CD4-positive, alpha-beta memory T cell (primary cell): ENCODE results near the gene COL23A1. TPM values are rescaled to one million over a fixed set of nuclear protein-coding genes. Genes with fewer than 3 reads are reported as not detected.
A peak's percentile ranks its signal among the peaks of the same experiment; 100 is the strongest.

ENCODE experiments used
- CTCF ChIA-PET: fragments of 350-600 bp; sonication (Branson Sonifier 250); formaldehyde crosslinking; loops from one replicate; lab custom pipeline; 2021; ENCODE audit warnings: inconsistent platforms; ENCODE audit not compliant: partially characterized antibody; lab: Charles Lee
- POLR2A ChIA-PET: fragments of 350-600 bp; sonication (Branson Sonifier 250); formaldehyde crosslinking; loops from one replicate; lab custom pipeline; 2021; ENCODE audit not compliant: partially characterized antibody; lab: Charles Lee
- DNase-seq, 5 donors: peaks; one replicate each; pipeline versions ENCODE4 v3.0.0 to v3.0.0-alpha.2; 2020 to 2022; ENCODE audit warnings: mixed read lengths in 1 of 5
- H3K27ac ChIP-seq: one replicate; pipeline ENCODE4 v1.7.0; 2013; ENCODE audit warnings: low read depth, low read length
- H3K27me3 ChIP-seq: 2 replicates; pipeline ENCODE4 v1.7.0; 2013; ENCODE audit warnings: mild to moderate bottlenecking, low read length, moderate library complexity; ENCODE audit not compliant: insufficient read depth
- H3K36me3 ChIP-seq: 2 replicates; pipeline ENCODE4 v1.7.0; 2013; ENCODE audit warnings: mild to moderate bottlenecking, low read length, moderate library complexity; ENCODE audit not compliant: insufficient read depth
- H3K4me1 ChIP-seq: 2 replicates; pipeline ENCODE4 v1.7.0; 2013; ENCODE audit warnings: mild to moderate bottlenecking, low read length, moderate library complexity; ENCODE audit not compliant: insufficient read depth
- H3K4me3 ChIP-seq, 2 donors: one replicate each; pipeline ENCODE4 v1.7.0; 2013; ENCODE audit warnings: low read length in 2 of 2, mild to moderate bottlenecking in 1 of 2
- H3K9me3 ChIP-seq, 2 donors: one replicate each; pipeline ENCODE4 v1.7.0; 2013; ENCODE audit warnings: low read length in 2 of 2, control low read depth in 1 of 2; ENCODE audit not compliant: control insufficient read depth in 1 of 2
- H3K27ac Mint-ChIP-seq, 7 donors: one replicate each; pipeline ENCODE4 v1.8.0; 2020 to 2021; ENCODE audit warnings: mixed read lengths in 7 of 7, mild to moderate bottlenecking in 6 of 7, inconsistent platforms in 3 of 7, moderate library complexity in 3 of 7
- H3K27me3 Mint-ChIP-seq, 2 donors: one replicate each; pipeline ENCODE4 v1.8.0; 2020 to 2021; ENCODE audit warnings: mixed read lengths in 2 of 2
- H3K36me3 Mint-ChIP-seq, 2 donors: one replicate each; pipeline ENCODE4 v1.8.0; 2020 to 2021; ENCODE audit warnings: mixed read lengths in 2 of 2, inconsistent platforms in 1 of 2, mild to moderate bottlenecking in 1 of 2
- H3K4me1 Mint-ChIP-seq, 4 donors: one replicate each; pipeline ENCODE4 v1.8.0; 2020 to 2021; ENCODE audit warnings: mixed read lengths in 4 of 4, mild to moderate bottlenecking in 1 of 4
- H3K4me3 Mint-ChIP-seq, 8 donors: one replicate each; pipeline ENCODE4 v1.8.0; 2020 to 2021; ENCODE audit warnings: mixed read lengths in 8 of 8, mild to moderate bottlenecking in 7 of 8, moderate library complexity in 6 of 8, inconsistent platforms in 3 of 8
- H3K9me3 Mint-ChIP-seq, 8 donors: one replicate each; pipeline ENCODE4 v1.8.0; 2020 to 2021; ENCODE audit warnings: mixed read lengths in 8 of 8, mild to moderate bottlenecking in 5 of 8, inconsistent platforms in 3 of 8, moderate library complexity in 1 of 8
- intact Hi-C: fragments of 100-400 bp; cut with micrococcal nuclease; formaldehyde crosslinking; loops from one replicate; pipeline ENCODE4 v1.15.1; 2023
- polyA plus RNA-seq, 2 donors: library from polyadenylated mRNA; unstranded; fragments of 300-500 nt; fragmentation: Illumina TruSeq; gene quantifications; one replicate each; pipeline ENCODE4 v1.2.3, GENCODE V29; 2021
- total RNA-seq, 2 experiments: library from RNA; stranded (reverse); gene quantifications; one replicate each; pipeline ENCODE4 v1.2.3, GENCODE V29; 2021

Gene COL23A1
- total and polyA plus RNA-seq, 4 experiments from 2014 or later: 0.17 to 0.25 TPM; not detected in 2

- CTCF ChIA-PET: no interaction called here
- peak overlapping the region in 3 of 7 donors; percentile 5 to 88 (median 38) for H3K27ac Mint-ChIP-seq
- no peak for DNase-seq
- POLR2A ChIA-PET: no interaction called here
- H3K4me1 Mint-ChIP-seq: peaks cover 23 to 41% (median 32%) of the 10 kb centered on the region in 4 donors
- Histone ChIP-seq H3K9me3 (no peaks in the 10 kb centered on the region), H3K27me3 (no peaks in the 10 kb centered on the region), H3K4me3 (no peak overlapping the region), H3K4me1 (peaks cover 37% of the 10 kb centered on the region), H3K27ac (no peak overlapping the region), H3K36me3 (peaks cover 85% of the 10 kb centered on the region)
- no peaks in the 10 kb centered on the region for H3K27me3 Mint-ChIP-seq
- H3K4me3 Mint-ChIP-seq: no peak overlapping the region
- peaks cover 39 to 95% of the 10 kb centered on the region in 2 donors for H3K36me3 Mint-ChIP-seq
- H3K9me3 Mint-ChIP-seq: no peaks in the 10 kb centered on the region
- intact Hi-C loops: no loop called here
Measured at GRCh38 chr5:178210073-178210535, 380.1 kb downstream of the COL23A1 start.

DNA sequence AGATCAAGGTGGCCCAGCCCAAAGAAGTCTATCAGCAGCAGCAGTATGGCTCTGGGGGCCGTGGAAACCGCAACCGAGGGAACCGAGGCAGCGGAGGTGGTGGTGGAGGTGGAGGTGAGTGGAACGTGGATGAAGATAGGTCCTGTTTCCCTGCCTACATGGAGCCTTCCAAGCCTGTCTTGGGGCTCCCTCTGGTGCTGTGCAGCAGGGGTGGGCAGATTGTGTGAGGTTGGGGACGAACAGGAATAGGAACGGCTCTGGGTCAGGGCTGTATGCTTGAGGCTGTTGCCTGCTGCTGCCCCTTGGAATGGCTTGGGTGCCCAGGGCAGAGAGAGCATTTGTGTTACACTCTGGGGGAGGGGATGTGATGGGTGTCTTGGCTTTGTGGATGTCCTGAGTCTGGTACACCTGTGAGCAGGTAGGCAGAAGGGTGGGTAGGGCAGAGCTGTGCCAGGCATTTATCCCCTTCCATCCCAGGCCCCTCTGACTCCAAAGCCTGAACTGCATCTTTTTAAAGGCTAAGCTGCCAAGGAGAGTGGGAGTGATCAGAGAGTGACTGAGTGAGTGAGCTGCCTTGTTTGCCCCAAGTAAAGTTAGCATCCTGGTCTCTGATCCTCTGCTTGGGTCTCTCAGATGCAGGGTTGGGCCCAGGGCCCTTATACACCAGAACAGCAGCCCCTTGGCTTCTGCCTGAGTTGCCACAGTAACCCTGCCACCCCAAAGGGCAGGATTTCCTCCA is 380.7 kb downstream of the COL23A1 start:
- ChIA-PET POLR2A (no interaction called here), CTCF (no interaction called here)
- H3K27ac Mint-ChIP-seq: peak overlapping the region in 4 of 7 donors; percentile 22 to 88 (median 53)
- Histone ChIP-seq H3K27ac (no peak overlapping the region), H3K36me3 (peaks cover 79% of the 10 kb centered on the region), H3K4me1 (peaks cover 37% of the 10 kb centered on the region), H3K9me3 (no peaks in the 10 kb centered on the region), H3K27me3 (no peaks in the 10 kb centered on the region), H3K4me3 (no peak overlapping the region)
- peaks cover 20 to 41% (median 31%) of the 10 kb centered on the region in 4 donors for H3K4me1 Mint-ChIP-seq
- H3K27me3 Mint-ChIP-seq: no peaks in the 10 kb centered on the region
- no peaks in the 10 kb centered on the region for H3K9me3 Mint-ChIP-seq
- intact Hi-C loops: no loop called here
- H3K36me3 Mint-ChIP-seq: peaks cover 39 to 90% of the 10 kb centered on the region in 2 donors
- no peak for DNase-seq
- H3K4me3 Mint-ChIP-seq: no peak overlapping the region

DNA sequence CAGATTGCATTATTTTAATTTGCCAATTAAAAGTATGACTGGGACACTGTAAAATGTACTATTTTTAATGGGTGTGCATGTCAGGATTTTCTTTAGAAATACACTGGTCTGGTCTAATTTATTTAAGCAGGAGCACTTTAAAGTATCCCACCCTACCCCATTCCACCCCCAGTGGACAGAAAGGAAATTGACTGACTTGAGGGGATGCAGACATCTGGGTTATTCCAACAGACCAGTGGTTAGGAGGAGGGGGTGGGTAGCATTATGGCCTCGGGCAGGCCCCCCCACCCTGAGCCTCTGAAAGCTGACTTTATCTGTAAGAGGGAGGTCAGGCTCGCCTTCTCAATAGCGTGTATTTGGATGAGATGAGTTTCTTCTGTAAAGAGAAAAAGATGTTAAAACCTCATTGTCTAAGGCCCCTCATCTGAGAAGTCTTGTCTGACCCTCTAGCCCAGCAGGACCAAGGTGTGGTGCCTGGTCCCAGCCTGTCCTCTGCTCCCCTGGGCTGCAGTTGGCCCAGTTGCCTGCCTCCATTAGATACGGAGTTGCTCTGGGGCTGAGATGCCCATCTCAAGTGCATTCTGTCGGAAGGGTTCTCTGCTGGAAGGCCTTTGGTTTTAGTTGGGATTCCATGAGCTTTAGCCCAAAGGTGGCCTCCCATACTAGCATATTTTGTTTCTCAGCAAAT is 381.5 kb downstream of the COL23A1 start:
- Mint-ChIP-seq H3K4me1 (peaks cover 17 to 47% (median 31%) of the 10 kb centered on the region in 4 donors), H3K4me3 (no peak overlapping the region), H3K9me3 (peaks cover 0 to 4% (median 0%) of the 10 kb centered on the region in 8 donors), H3K36me3 (peaks cover 38 to 86% of the 10 kb centered on the region in 2 donors), H3K27me3 (peaks cover 2% of the 10 kb centered on the region in 2 donors), H3K27ac (peak overlapping the region in 5 of 7 donors; percentile 22 to 88 (median 56))
- no peaks in the 10 kb centered on the region for H3K9me3 ChIP-seq
- H3K36me3 ChIP-seq: peaks cover 72% of the 10 kb centered on the region
- DNase-seq: no peak
- no peaks in the 10 kb centered on the region for H3K27me3 ChIP-seq
- no peak overlapping the region for H3K27ac ChIP-seq
- peaks cover 37% of the 10 kb centered on the region for H3K4me1 ChIP-seq
- POLR2A ChIA-PET: interaction anchor here (1.0 kb wide), 1 partner anchor 20 kb away, joined by 3 read pairs; no protein-coding TSS in a partner anchor
- H3K4me3 ChIP-seq: no peak overlapping the region
- intact Hi-C loops: no loop called here
- CTCF ChIA-PET: no interaction called here

- intact Hi-C loops: no loop called here
- peaks cover 37% of the 10 kb centered on the region for H3K4me1 ChIP-seq
- Mint-ChIP-seq H3K27ac (peak overlapping the region in 5 of 7 donors; percentile 19 to 88 (median 68)), H3K4me3 (peak overlapping the region in 3 of 8 donors; percentile 9 to 46 (median 36)), H3K36me3 (peaks cover 34 to 78% of the 10 kb centered on the region in 2 donors), H3K27me3 (peaks cover 2% of the 10 kb centered on the region in 2 donors), H3K4me1 (peaks cover 17 to 47% (median 31%) of the 10 kb centered on the region in 4 donors), H3K9me3 (peaks cover 0 to 5% (median 0%) of the 10 kb centered on the region in 8 donors)
- peaks cover 64% of the 10 kb centered on the region for H3K36me3 ChIP-seq
- no peaks in the 10 kb centered on the region for H3K9me3 ChIP-seq
- ChIA-PET CTCF (no interaction called here), POLR2A (interaction anchor here (4.6 kb wide), 1 partner anchor 22 kb away, joined by 72 read pairs; the partner anchor contains the start of gene PHYKPL)
- no peak for DNase-seq
- no peak overlapping the region for H3K4me3 ChIP-seq
- no peak overlapping the region for H3K27ac ChIP-seq
- no peaks in the 10 kb centered on the region for H3K27me3 ChIP-seq
Measured at GRCh38 chr5:178207917-178208280, 382.3 kb downstream of the COL23A1 start.

- Mint-ChIP-seq H3K27ac (peak overlapping the region; percentile 4 to 92 (median 62)), H3K4me1 (peaks cover 17 to 47% (median 31%) of the 10 kb centered on the region in 4 donors), H3K9me3 (peaks cover 0 to 5% (median 0%) of the 10 kb centered on the region in 8 donors), H3K27me3 (peaks cover 2% of the 10 kb centered on the region in 2 donors), H3K4me3 (peak overlapping the region in 4 of 8 donors; percentile 35 to 80 (median 44)), H3K36me3 (peaks cover 34 to 73% of the 10 kb centered on the region in 2 donors)
- CTCF ChIA-PET: interaction anchor here (1.0 to 1.9 kb wide), 2 partner anchors 9 to 86 kb away, joined by 3 to 8 read pairs; no protein-coding TSS in a partner anchor
- no peaks in the 10 kb centered on the region for H3K27me3 ChIP-seq
- POLR2A ChIA-PET: interaction anchor here (0.5 to 4.6 kb wide), 5 partner anchors 8 to 276 kb away, joined by 3 to 72 read pairs (median 3); partner anchors contain the start of gene PHYKPL
- no peaks in the 10 kb centered on the region for H3K9me3 ChIP-seq
- intact Hi-C loops: no loop called here
- peaks cover 59% of the 10 kb centered on the region for H3K36me3 ChIP-seq
- H3K4me3 ChIP-seq: no peak overlapping the region
- H3K4me1 ChIP-seq: peaks cover 37% of the 10 kb centered on the region
- no peak for DNase-seq
- H3K27ac ChIP-seq: peak overlapping the region; percentile 73
Measured at GRCh38 chr5:178207183-178207916, 382.8 kb downstream of the COL23A1 start.

- ChIA-PET CTCF (interaction anchor here (1.0 to 1.9 kb wide), 3 partner anchors 10 to 85 kb away, joined by 3 to 8 read pairs (median 4); no protein-coding TSS in a partner anchor), POLR2A (interaction anchor here (1.0 to 4.6 kb wide), 6 partner anchors 9 to 90 kb away, joined by 3 to 72 read pairs (median 6); partner anchors contain the start of gene PHYKPL)
- peak; percentile 31 to 48 (median 39) for DNase-seq
- Mint-ChIP-seq H3K27me3 (peaks cover 2% of the 10 kb centered on the region in 2 donors), H3K4me1 (peaks cover 17 to 47% (median 30%) of the 10 kb centered on the region in 4 donors), H3K9me3 (peaks cover 0 to 5% (median 0%) of the 10 kb centered on the region in 8 donors), H3K36me3 (peaks cover 30 to 64% of the 10 kb centered on the region in 2 donors), H3K27ac (peak overlapping the region; percentile 83 to 94 (median 88)), H3K4me3 (peak overlapping the region; percentile 79 to 90 (median 86))
- Histone ChIP-seq H3K9me3 (no peaks in the 10 kb centered on the region), H3K36me3 (peaks cover 49% of the 10 kb centered on the region), H3K27me3 (no peaks in the 10 kb centered on the region), H3K4me1 (peaks cover 37% of the 10 kb centered on the region), H3K27ac (peak overlapping the region; percentile 73), H3K4me3 (peak overlapping the region; percentile 85 to 98)
- intact Hi-C loops: no loop called here
Measured at GRCh38 chr5:178206166-178207101, 383.8 kb downstream of the COL23A1 start.
